Measurements from ENCODE around the gene TPT1.

The TPT1 gene

GRCh38 chr13:45335397-45336024 lies 5.5 kb downstream of the TPT1 start:
- DNase-seq (ENCODE audit: low read depth in 2 of 2, low spot score in 1 of 2), result no peak

GRCh38 chr13:45333977-45334922 lies 6.7 kb downstream of the TPT1 start:
- DNase-seq (ENCODE audit: low read depth in 2 of 2, low spot score in 1 of 2), result peak; percentile 8 to 10

GRCh38 chr13:45333251-45333976 lies 7.6 kb downstream of the TPT1 start:
- no peak for DNase-seq (ENCODE audit: low read depth in 2 of 2, low spot score in 1 of 2)

- no peak for DNase-seq (ENCODE audit: low read depth in 2 of 2, low spot score in 1 of 2)
Observed at GRCh38 chr13:45332831-45333219, 8.2 kb downstream of the TPT1 start.

- DNase-seq (ENCODE audit: low read depth in 2 of 2, low spot score in 1 of 2), result no peak
Observed at GRCh38 chr13:45332036-45332830, 8.8 kb downstream of the TPT1 start.

GRCh38 chr13:45331692-45332035 lies 9.3 kb downstream of the TPT1 start:
- no peak for DNase-seq (ENCODE audit: low read depth in 2 of 2, low spot score in 1 of 2)

- no peak for DNase-seq (ENCODE audit: low read depth in 2 of 2, low spot score in 1 of 2)
Observed at GRCh38 chr13:45331123-45331619, 9.8 kb downstream of the TPT1 start.

GRCh38 chr13:45328661-45329111 lies 12.3 kb downstream of the TPT1 start:
- no peak for DNase-seq (ENCODE audit: low read depth in 2 of 2, low spot score in 1 of 2)

GRCh38 chr13:45327253-45327955 lies 13.6 kb downstream of the TPT1 start:
- no peak for DNase-seq (ENCODE audit: low read depth in 2 of 2, low spot score in 1 of 2)

GRCh38 chr13:45325806-45326205 lies 15.2 kb downstream of the TPT1 start:
- DNase-seq (ENCODE audit: low read depth in 2 of 2, low spot score in 1 of 2), result no peak

GRCh38 chr13:45320876-45321629 lies 19.9 kb downstream of the TPT1 start:
- DNase-seq (ENCODE audit: low read depth in 2 of 2, low spot score in 1 of 2), result no peak

GRCh38 chr13:45316996-45317395 lies 24.0 kb downstream of the TPT1 start:
- no peak for DNase-seq (ENCODE audit: low read depth in 2 of 2, low spot score in 1 of 2)

GRCh38 chr13:45316338-45316737 lies 24.6 kb downstream of the TPT1 start:
- DNase-seq (ENCODE audit: low read depth in 2 of 2, low spot score in 1 of 2), result no peak

GRCh38 chr13:45315520-45316167 lies 25.3 kb downstream of the TPT1 start:
- no peak for DNase-seq (ENCODE audit: low read depth in 2 of 2, low spot score in 1 of 2)

GRCh38 chr13:45314822-45315221 lies 26.2 kb downstream of the TPT1 start:
- no peak for DNase-seq (ENCODE audit: low read depth in 2 of 2, low spot score in 1 of 2)

- no peak for DNase-seq (ENCODE audit: low read depth in 2 of 2, low spot score in 1 of 2)
Observed at GRCh38 chr13:45310341-45311131, 30.4 kb downstream of the TPT1 start.

GRCh38 chr13:45306966-45307365 lies 34.0 kb downstream of the TPT1 start:
- DNase-seq (ENCODE audit: low read depth in 2 of 2, low spot score in 1 of 2), result no peak

GRCh38 chr13:45305079-45305478 lies 35.9 kb downstream of the TPT1 start:
- DNase-seq (ENCODE audit: low read depth in 2 of 2, low spot score in 1 of 2), result no peak
